ENCODE measurements around the gene ATP6V0B. TPM values are rescaled to one million over a fixed set of nuclear protein-coding genes. Genes with fewer than 3 reads are reported as not detected.
A peak's percentile ranks its signal among the peaks of the same experiment; 100 is the strongest.

Gene ATP6V0B
- total and polyA plus RNA-seq, 2 of the 8 experiments (the other 6 are each of a cell fraction or from before 2014, with no cell fraction given) = 105 to 308 TPM

GRCh38 chr1:43974443-43975248 lies at the start of gene ATP6V0B (continued):
- 0 out of 2 replicates have a peak, but pooled peaks have one; percentile 61 for TF ChIP-seq KDM5A (IDR thresholded peaks at IDR 0.05; ENCODE audit: low read length)
- TF ChIP-seq MAX (IDR thresholded peaks at IDR 0.05) = peak; percentile 94
- TF ChIP-seq HDAC2 (IDR thresholded peaks at IDR 0.05; ENCODE audit: borderline replicate concordance in 1 of 2, low read depth in 2 of 2, low read length in 2 of 2) = 0 out of 4 replicates have a peak, but pooled peaks of 1 of the 2 experiments have one; percentile 34
- TF ChIP-seq SAP30 (IDR thresholded peaks at IDR 0.05; ENCODE audit: insufficient read depth, insufficient replicate concordance, low read length) = no peak
- TF ChIP-seq GABPA (IDR thresholded peaks at IDR 0.05; ENCODE audit: borderline replicate concordance, insufficient read depth, low read length) = no peak
- peak in 1 of 3 experiments; percentile 3; a peak in 2 of 4 replicates for TF ChIP-seq CTCF (IDR thresholded peaks at IDR 0.05; ENCODE audit: control extremely low read depth in 1 of 3, insufficient read depth in 1 of 3, low read depth in 1 of 3, low read length in 3 of 3)
- TF ChIP-seq TAF7 (optimal IDR thresholded peaks at IDR 0.05; ENCODE audit: borderline replicate concordance, low read depth, low read length) = no peak
- TF ChIP-seq BACH1 (IDR thresholded peaks at IDR 0.05; ENCODE audit: low read length) = no peak
- no peak for TF ChIP-seq CBX8 (IDR thresholded peaks at IDR 0.05; ENCODE audit: borderline replicate concordance, low read depth, low read length)
- TF ChIP-seq YY1 (IDR thresholded peaks at IDR 0.05; ENCODE audit: low read depth, low read length) = peak; percentile 52; the same call in 1 of the 2 replicates
- TF ChIP-seq ATF2 (IDR thresholded peaks at IDR 0.05; ENCODE audit: low read length) = peak; percentile 68; the same call in 1 of the 2 replicates
- no peak for TF ChIP-seq FOSL1 (IDR thresholded peaks at IDR 0.05; ENCODE audit: insufficient read depth, low read depth, low read length)
- TF ChIP-seq POU5F1 (IDR thresholded peaks at IDR 0.05; ENCODE audit: low read depth, low read length) = no peak
